Activated naive CD4-positive, alpha-beta T cell treated with Interleukin-2 at 50 U/mL for 16 hours (primary cell): ENCODE results near the gene FLT3.
"Not testable (repeated sequence)": the region's sequence is repeated elsewhere in the genome, so short reads cannot be mapped to it uniquely, and the experiment has no call there.

ENCODE experiments used
- DNase-seq: peaks from one replicate; pipeline ENCODE4 v3.0.0-alpha.2; 2020

FLT3 gene

GRCh38 chr13:28043224-28043623 is 57.2 kb downstream of the FLT3 start:
- DNase-seq: no peak

- DNase-seq: no peak
These were observed 58.9 kb downstream of the FLT3 start for GRCh38 chr13:28041501-28041900.

GRCh38 chr13:28041031-28041461 is 59.3 kb downstream of the FLT3 start:
- no peak for DNase-seq

- no peak for DNase-seq
These were observed 63.0 kb downstream of the FLT3 start for GRCh38 chr13:28037399-28037798.

- DNase-seq: no peak
These were observed 65.1 kb downstream of the FLT3 start for GRCh38 chr13:28035146-28035782.

GRCh38 chr13:28033894-28034655 is 66.3 kb downstream of the FLT3 start:
- DNase-seq: no peak

GRCh38 chr13:28032438-28032837 is 67.9 kb downstream of the FLT3 start:
- DNase-seq: not testable (repeated sequence)

- DNase-seq: no peak
These were observed 68.5 kb downstream of the FLT3 start for GRCh38 chr13:28031896-28032288.

- no peak for DNase-seq
These were observed 69.0 kb downstream of the FLT3 start for GRCh38 chr13:28031220-28031895.

- no peak for DNase-seq
These were observed 72.6 kb downstream of the FLT3 start for GRCh38 chr13:28027607-28028364.

- no peak for DNase-seq
These were observed 73.3 kb downstream of the FLT3 start for GRCh38 chr13:28027071-28027470.

GRCh38 chr13:28026508-28026907 is 73.9 kb downstream of the FLT3 start:
- no peak for DNase-seq

GRCh38 chr13:28022848-28023518 is 77.4 kb downstream of the FLT3 start:
- DNase-seq: no peak

GRCh38 chr13:28014301-28014700 is 86.1 kb downstream of the FLT3 start:
- no peak for DNase-seq

GRCh38 chr13:28013482-28013881 is 86.9 kb downstream of the FLT3 start:
- no peak for DNase-seq

GRCh38 chr13:28012896-28013295 is 87.5 kb downstream of the FLT3 start:
- no peak for DNase-seq

- no peak for DNase-seq
These were observed 88.0 kb downstream of the FLT3 start for GRCh38 chr13:28012383-28012782.

GRCh38 chr13:28010046-28010445 is 90.3 kb downstream of the FLT3 start:
- no peak for DNase-seq

GRCh38 chr13:28005016-28005415 is 95.4 kb downstream of the FLT3 start:
- DNase-seq: not testable (repeated sequence)

- no peak for DNase-seq
These were observed 97.3 kb downstream of the FLT3 start for GRCh38 chr13:28002886-28003698.

- no peak for DNase-seq
These were observed 98.4 kb downstream of the FLT3 start for GRCh38 chr13:28001837-28002473.
